GM12872 (cell line): ENCODE data around the gene PUDP.

Experiments used
- CTCF ChIP-seq: IDR thresholded peaks from 3 replicates; pipeline ENCODE4 v1.5.1; 2011; ENCODE audit warnings: low read depth, mild to moderate bottlenecking, low read length, moderate library complexity; ENCODE audit not compliant: insufficient read depth

Gene PUDP

GRCh38 chrX:7116081-7116480, 31.9 kb downstream of the PUDP start:
- no peak for TF ChIP-seq CTCF

- TF ChIP-seq CTCF = no peak
Observed at GRCh38 chrX:7115557-7115956, 32.4 kb downstream of the PUDP start.

GRCh38 chrX:7112071-7112470, 35.9 kb downstream of the PUDP start:
- TF ChIP-seq CTCF = no peak

- no peak for TF ChIP-seq CTCF
Observed at GRCh38 chrX:7111518-7111917, 36.4 kb downstream of the PUDP start.

GRCh38 chrX:7110821-7111276, 37.1 kb downstream of the PUDP start:
- TF ChIP-seq CTCF = no peak

- TF ChIP-seq CTCF = no peak
Observed at GRCh38 chrX:7109838-7110793, 37.8 kb downstream of the PUDP start.

- no peak for TF ChIP-seq CTCF
Observed at GRCh38 chrX:7109049-7109531, 38.9 kb downstream of the PUDP start.
